GM12878 (cell line): ENCODE results near the gene DFFB. TPM values are rescaled to one million over a fixed set of nuclear protein-coding genes. Genes with fewer than 3 reads are reported as not detected.

Source experiments
- ATAC-seq: fragments of 200-7000 bp; cut with Tn5 transposase; 3 replicates; pipeline ENCODE4 v1.9.1; 2020; ENCODE audit warnings: mild to moderate bottlenecking, moderate library complexity
- BruUV-seq: library from RNA; stranded (reverse); fragments of 400-500 nt; replicated peaks from 2 replicates; lab custom pipeline; 2021; lab: Mats Ljungman, UMichigan
- CTCF ChIA-PET: fragments of 300-600 bp; sonication (Branson Sonifier 250); formaldehyde crosslinking; extraction: SDS; loops from one replicate; lab custom pipeline; 2021; ENCODE audit warnings: inconsistent platforms; lab: Yijun Ruan, JAX
- POLR2A ChIA-PET: fragments of 350-600 bp; formaldehyde crosslinking; extraction: SDS; loops from one replicate; lab custom pipeline; 2021; ENCODE audit warnings: inconsistent platforms; lab: Charles Lee
- RAD21 ChIA-PET: fragments of 300-600 bp; sonication (Branson Sonifier 250); formaldehyde crosslinking; loops from one replicate; lab custom pipeline; 2023; ENCODE audit warnings: antibody characterized with exemption; ENCODE audit not compliant: unreplicated experiment; lab: Charles Lee
- SMC1A ChIA-PET: fragments of 300-600 bp; sonication (Branson Sonifier 250); formaldehyde crosslinking; loops from one replicate; lab custom pipeline; 2023; ENCODE audit not compliant: unreplicated experiment, uncharacterized antibody; lab: Charles Lee
- DNase-seq: peaks from one replicate; pipeline ENCODE4 v3.0.0-alpha.2; 2011; ENCODE audit warnings: low read depth, low spot score
- FAIRE-seq: peaks from 3 replicates; lab custom pipeline; 2011; peaks lifted over from hg19 to GRCh38; lab: Jason Lieb, UNC
- H2AFZ ChIP-seq: 2 replicates; pipeline ENCODE4 v1.6.0; 2011; ENCODE audit warnings: low read depth, low read length, control low read depth; ENCODE audit not compliant: control insufficient read depth
- H3K27ac ChIP-seq: 2 replicates; pipeline ENCODE4 v1.5.1; 2011; ENCODE audit warnings: control low read depth; ENCODE audit not compliant: control insufficient read depth, insufficient read depth
- H3K27me3 ChIP-seq, 2 experiments: replicated peaks in 1 of 2; 2 replicates each; pipeline versions ENCODE4 v1.6.0 to v1.6.1; 2011; ENCODE audit warnings: low read length in 1 of 2; ENCODE audit not compliant: control insufficient read depth in 2 of 2, insufficient read depth in 2 of 2
- H3K36me3 ChIP-seq, 2 experiments: 2 replicates each; pipeline ENCODE4 v1.5.1; 2011; ENCODE audit warnings: low read length in 1 of 2; ENCODE audit not compliant: control insufficient read depth in 2 of 2, insufficient read depth in 2 of 2
- H3K4me1 ChIP-seq: 2 replicates; pipeline ENCODE4 v1.6.1; 2011; ENCODE audit warnings: mild to moderate bottlenecking, low read length, moderate library complexity, mixed read lengths; ENCODE audit not compliant: control insufficient read depth, insufficient read depth
- H3K4me2 ChIP-seq: 2 replicates; pipeline ENCODE4 v1.6.0; 2011; ENCODE audit warnings: control low read depth; ENCODE audit not compliant: control insufficient read depth, insufficient read depth
- H3K4me3 ChIP-seq: fragments of 200-600 bp; sonication (generic); 2 replicates; pipeline ENCODE4 v1.5.1; 2016
- H3K79me2 ChIP-seq: 2 replicates; pipeline ENCODE4 v1.6.0; 2011; ENCODE audit warnings: low read length; ENCODE audit not compliant: control insufficient read depth, insufficient read depth
- H3K9ac ChIP-seq: 2 replicates; pipeline ENCODE4 v1.8.0; 2011; ENCODE audit warnings: low read length, control low read depth, mixed read lengths; ENCODE audit not compliant: control insufficient read depth, insufficient read depth
- H3K9me3 ChIP-seq: replicated peaks from 3 replicates; pipeline ENCODE4 v1.5.1; 2011; ENCODE audit warnings: mild to moderate bottlenecking, low read length; ENCODE audit not compliant: control insufficient read depth, insufficient read depth
- H4K20me1 ChIP-seq: 2 replicates; pipeline ENCODE4 v1.6.0; 2011; ENCODE audit not compliant: control insufficient read depth, insufficient read depth
- FOXK2 ChIP-seq: fragments of 450-650 bp; IDR thresholded peaks from 2 replicates; pipeline ENCODE4 v1.6.1; 2017; ENCODE audit warnings: mild to moderate bottlenecking, moderate library complexity
- NFXL1 ChIP-seq: fragments of 450-650 bp; IDR thresholded peaks from 2 replicates; pipeline ENCODE4 v1.6.1; 2017; ENCODE audit warnings: antibody characterized with exemption, mild to moderate bottlenecking, borderline replicate concordance
- ZNF274 ChIP-seq: IDR thresholded peaks from one replicate; pipeline ENCODE4 v1.8.0; 2011; ENCODE audit not compliant: insufficient read length, insufficient read depth
- WGBS: methylation state at CpG from one replicate; pipeline ENCODE4 v1.1.6; 2016; ENCODE audit warnings: low lambda C conversion rate; ENCODE audit not compliant: insufficient replicate concordance, insufficient coverage; ENCODE audit errors: missing lambda C conversion rate; 5-methylcytosine and 5-hydroxymethylcytosine counted together
- in situ Hi-C: fragments of 300-500 bp; cut with MboI; formaldehyde crosslinking; loops from 9 replicates; pipeline ENCODE4 v1.14.3; 2018; ENCODE audit warnings: mixed read lengths
- intact Hi-C: fragments of 100-400 bp; cut with micrococcal nuclease; formaldehyde crosslinking; loops from one replicate; pipeline ENCODE4 v1.14.2; 2022; ENCODE audit not compliant: unreplicated experiment
- polyA plus RNA-seq, 11 experiments: library from polyadenylated mRNA; depleted of rRNA in 4 of 11; unstranded in 6 of 11; stranded (reverse) in 5 of 11; fragments of >200 nt; fragmentation: Nextera tagmentation in 4 of 11; fragmentation: Illumina TruSeq in 1 of 11; extraction: Ambion mirVana in 4 of 11; extraction: Trizol in 1 of 11; gene quantifications; 1 replicate in 1 of 11; 2 replicates in 10 of 11; pipeline versions ENCODE4 v1.2.1 to v1.2.3, GENCODE V29; 2011 to 2016; ENCODE audit warnings: inconsistent platforms in 2 of 11, missing spikeins in 2 of 11, low read depth in 1 of 11
- total RNA-seq, 4 experiments: library from RNA; depleted of rRNA in 3 of 4; stranded (reverse); fragments of >200 nt in 3 of 4; fragmentation: Illumina TruSeq in 1 of 4; extraction: Trizol in 1 of 4; gene quantifications; 2 replicates each; pipeline versions ENCODE4 v1.2.1 to v1.2.3, GENCODE V29; 2013 to 2021
- TF ChIP-seq, protein P1 (sequence below): fragments of 450-650 bp; IDR thresholded peaks from 2 replicates; pipeline ENCODE4 v1.6.1; 2016; ENCODE audit warnings: mild to moderate bottlenecking, moderate library complexity, borderline replicate concordance
- TF ChIP-seq, protein P2 (sequence below): fragments of 450-650 bp; IDR thresholded peaks from 2 replicates; pipeline ENCODE4 v1.6.1; 2017; ENCODE audit warnings: mild to moderate bottlenecking

The DFFB gene
- total and polyA plus RNA-seq, 10 of the 15 experiments (the other 5 are each of a cell fraction or from before 2014, with no cell fraction given): 2.7 to 10.7 (median 6.5) TPM

DNA sequence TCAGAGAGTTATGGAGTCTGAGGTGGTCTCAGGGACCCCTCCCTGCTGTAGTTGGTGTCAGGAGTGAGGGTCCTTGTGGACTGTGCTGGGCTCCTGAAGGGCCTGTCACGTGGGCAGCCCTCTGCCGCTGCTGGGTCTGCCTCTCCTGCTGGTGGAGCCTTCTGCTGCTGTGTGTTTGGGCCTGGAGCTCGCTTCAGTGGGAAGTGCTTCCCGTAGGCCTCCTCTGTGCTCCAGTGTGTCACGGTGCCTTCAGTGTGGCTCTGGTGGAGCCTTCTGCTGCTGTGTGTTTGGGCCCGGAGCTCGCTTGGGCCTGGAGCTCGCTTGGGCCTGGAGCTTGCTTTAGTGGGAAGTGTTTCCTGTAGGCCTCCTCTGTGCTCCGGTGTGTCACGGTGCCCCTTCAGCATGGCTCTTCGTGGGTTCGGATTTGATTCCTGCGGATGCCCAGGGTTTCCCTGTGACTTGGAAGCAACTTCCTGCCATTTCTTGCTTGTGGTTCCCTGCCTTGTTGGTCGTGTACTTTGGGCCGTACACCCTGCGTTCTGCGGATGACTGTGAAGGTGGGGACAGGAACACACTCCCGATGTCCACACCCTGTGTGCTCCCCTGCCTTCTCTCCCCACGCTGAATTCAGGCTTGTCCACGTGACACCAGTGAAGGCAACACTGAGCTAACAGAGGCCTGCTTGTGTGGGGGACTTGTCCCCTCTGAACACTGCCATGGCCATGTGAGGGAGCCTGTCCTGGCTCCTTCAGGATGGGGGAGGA, 23.3 kb downstream of the DFFB start:
- 86% methylated on average over 14 of the region's 20 CpGs for WGBS
- no peak for DNase-seq
- Histone ChIP-seq H3K4me2 (no peak overlapping the region), H2AFZ (no peak overlapping the region), H3K9me3 (no peaks in the 10 kb centered on the region), H4K20me1 (no peaks in the 10 kb centered on the region), H3K27me3 (no peaks in the 10 kb centered on the region), H3K9ac (no peak overlapping the region), H3K27ac (no peak overlapping the region), H3K4me3 (no peak overlapping the region), H3K36me3 (peaks cover 0 to 1% of the 10 kb centered on the region in 2 experiments; a peak in 2 of 4 replicates), H3K79me2 (no peaks in the 10 kb centered on the region), H3K4me1 (no peaks in the 10 kb centered on the region)
- SMC1A ChIA-PET: no interaction called here
- CTCF ChIA-PET: interaction anchor here (0.6 kb wide), 1 partner anchor 1660 kb away, joined by 4 read pairs; no protein-coding TSS in a partner anchor
- ATAC-seq: no peak
- POLR2A ChIA-PET: interaction anchor here (0.6 kb wide), 1 partner anchor 19 kb away, joined by 3 read pairs; no protein-coding TSS in a partner anchor
- FAIRE-seq: no peak
- no TSS peak for BruUV-seq
- TF ChIP-seq, protein P1, sequence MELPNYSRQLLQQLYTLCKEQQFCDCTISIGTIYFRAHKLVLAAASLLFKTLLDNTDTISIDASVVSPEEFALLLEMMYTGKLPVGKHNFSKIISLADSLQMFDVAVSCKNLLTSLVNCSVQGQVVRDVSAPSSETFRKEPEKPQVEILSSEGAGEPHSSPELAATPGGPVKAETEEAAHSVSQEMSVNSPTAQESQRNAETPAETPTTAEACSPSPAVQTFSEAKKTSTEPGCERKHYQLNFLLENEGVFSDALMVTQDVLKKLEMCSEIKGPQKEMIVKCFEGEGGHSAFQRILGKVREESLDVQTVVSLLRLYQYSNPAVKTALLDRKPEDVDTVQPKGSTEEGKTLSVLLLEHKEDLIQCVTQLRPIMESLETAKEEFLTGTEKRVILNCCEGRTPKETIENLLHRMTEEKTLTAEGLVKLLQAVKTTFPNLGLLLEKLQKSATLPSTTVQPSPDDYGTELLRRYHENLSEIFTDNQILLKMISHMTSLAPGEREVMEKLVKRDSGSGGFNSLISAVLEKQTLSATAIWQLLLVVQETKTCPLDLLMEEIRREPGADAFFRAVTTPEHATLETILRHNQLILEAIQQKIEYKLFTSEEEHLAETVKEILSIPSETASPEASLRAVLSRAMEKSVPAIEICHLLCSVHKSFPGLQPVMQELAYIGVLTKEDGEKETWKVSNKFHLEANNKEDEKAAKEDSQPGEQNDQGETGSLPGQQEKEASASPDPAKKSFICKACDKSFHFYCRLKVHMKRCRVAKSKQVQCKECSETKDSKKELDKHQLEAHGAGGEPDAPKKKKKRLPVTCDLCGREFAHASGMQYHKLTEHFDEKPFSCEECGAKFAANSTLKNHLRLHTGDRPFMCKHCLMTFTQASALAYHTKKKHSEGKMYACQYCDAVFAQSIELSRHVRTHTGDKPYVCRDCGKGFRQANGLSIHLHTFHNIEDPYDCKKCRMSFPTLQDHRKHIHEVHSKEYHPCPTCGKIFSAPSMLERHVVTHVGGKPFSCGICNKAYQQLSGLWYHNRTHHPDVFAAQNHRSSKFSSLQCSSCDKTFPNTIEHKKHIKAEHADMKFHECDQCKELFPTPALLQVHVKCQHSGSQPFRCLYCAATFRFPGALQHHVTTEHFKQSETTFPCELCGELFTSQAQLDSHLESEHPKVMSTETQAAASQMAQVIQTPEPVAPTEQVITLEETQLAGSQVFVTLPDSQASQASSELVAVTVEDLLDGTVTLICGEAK: no peak
- no peak for TF ChIP-seq FOXK2
- TF ChIP-seq, protein P2, sequence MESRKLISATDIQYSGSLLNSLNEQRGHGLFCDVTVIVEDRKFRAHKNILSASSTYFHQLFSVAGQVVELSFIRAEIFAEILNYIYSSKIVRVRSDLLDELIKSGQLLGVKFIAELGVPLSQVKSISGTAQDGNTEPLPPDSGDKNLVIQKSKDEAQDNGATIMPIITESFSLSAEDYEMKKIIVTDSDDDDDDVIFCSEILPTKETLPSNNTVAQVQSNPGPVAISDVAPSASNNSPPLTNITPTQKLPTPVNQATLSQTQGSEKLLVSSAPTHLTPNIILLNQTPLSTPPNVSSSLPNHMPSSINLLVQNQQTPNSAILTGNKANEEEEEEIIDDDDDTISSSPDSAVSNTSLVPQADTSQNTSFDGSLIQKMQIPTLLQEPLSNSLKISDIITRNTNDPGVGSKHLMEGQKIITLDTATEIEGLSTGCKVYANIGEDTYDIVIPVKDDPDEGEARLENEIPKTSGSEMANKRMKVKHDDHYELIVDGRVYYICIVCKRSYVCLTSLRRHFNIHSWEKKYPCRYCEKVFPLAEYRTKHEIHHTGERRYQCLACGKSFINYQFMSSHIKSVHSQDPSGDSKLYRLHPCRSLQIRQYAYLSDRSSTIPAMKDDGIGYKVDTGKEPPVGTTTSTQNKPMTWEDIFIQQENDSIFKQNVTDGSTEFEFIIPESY: no peak
- TF ChIP-seq NFXL1: no peak
- TF ChIP-seq ZNF274: no peak
- in situ Hi-C loops: no loop called here
- RAD21 ChIA-PET: no interaction called here
- intact Hi-C loops: no loop called here
